ENCODE measurements around the gene SYNGR2. TPM values are rescaled to one million over a fixed set of nuclear protein-coding genes. Genes with fewer than 3 reads are reported as not detected.
A peak's percentile ranks its signal among the peaks of the same experiment; 100 is the strongest.

Gene SYNGR2
- total RNA-seq, 1 donor from 2014 or later = 57.6 TPM

DNA sequence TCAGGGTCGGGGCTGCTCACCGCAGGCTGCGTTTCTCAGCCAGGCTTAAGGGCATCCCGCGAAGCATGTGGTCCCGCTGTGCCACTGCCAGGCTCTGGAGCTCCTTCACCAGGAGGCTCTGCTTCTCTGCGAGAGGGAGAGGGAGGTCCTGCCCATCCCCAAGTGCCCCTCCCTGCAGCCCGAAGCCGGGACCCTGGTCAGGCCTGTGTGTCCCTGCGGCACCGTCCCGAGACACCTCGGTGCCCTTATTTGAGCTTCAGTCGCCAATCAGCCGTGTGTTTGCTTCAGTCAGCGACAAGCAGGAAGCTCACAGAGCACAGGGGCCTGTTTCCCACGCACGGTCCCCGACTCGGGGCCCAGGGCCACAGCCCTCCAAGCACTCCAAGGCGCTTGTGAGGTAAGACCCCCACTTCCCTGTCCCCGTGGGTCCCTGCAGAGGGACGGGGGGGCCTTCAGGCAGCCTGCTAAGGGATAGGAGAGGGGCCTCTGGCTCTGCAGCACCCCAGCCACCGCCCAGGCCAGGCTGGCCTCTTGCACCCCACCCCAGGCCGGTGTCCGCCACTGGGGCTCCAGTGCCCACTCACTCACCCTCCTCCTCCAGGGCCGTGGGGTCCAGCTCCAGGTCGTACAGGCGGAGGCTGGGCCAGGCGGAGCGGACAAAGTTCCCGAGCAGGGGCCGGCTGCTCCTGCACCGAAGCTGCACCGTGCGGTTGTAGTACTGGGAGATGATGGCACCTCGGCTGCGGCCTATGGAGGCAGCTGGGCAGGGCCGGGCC, 43.1 kb upstream of the SYNGR2 start:
- Mint-ChIP-seq H3K36me3 (ENCODE audit: low read depth) (peaks cover 2% of the 10 kb centered on the region), H3K4me1 (ENCODE audit: low read depth) (peaks cover 12% of the 10 kb centered on the region), H3K9me3 (ENCODE audit: low read depth) (no peaks in the 10 kb centered on the region), H3K4me3 (ENCODE audit: unreplicated experiment) (no peak overlapping the region), H3K27ac (ENCODE audit: unreplicated experiment) (no peak overlapping the region), H3K27me3 (ENCODE audit: low read depth) (no peaks in the 10 kb centered on the region)
- DNase-seq (ENCODE audit: low spot score) = no peak
- TF ChIP-seq, protein P1, sequence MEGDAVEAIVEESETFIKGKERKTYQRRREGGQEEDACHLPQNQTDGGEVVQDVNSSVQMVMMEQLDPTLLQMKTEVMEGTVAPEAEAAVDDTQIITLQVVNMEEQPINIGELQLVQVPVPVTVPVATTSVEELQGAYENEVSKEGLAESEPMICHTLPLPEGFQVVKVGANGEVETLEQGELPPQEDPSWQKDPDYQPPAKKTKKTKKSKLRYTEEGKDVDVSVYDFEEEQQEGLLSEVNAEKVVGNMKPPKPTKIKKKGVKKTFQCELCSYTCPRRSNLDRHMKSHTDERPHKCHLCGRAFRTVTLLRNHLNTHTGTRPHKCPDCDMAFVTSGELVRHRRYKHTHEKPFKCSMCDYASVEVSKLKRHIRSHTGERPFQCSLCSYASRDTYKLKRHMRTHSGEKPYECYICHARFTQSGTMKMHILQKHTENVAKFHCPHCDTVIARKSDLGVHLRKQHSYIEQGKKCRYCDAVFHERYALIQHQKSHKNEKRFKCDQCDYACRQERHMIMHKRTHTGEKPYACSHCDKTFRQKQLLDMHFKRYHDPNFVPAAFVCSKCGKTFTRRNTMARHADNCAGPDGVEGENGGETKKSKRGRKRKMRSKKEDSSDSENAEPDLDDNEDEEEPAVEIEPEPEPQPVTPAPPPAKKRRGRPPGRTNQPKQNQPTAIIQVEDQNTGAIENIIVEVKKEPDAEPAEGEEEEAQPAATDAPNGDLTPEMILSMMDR (IDR thresholded peaks at IDR 0.05) = no peak

DNA sequence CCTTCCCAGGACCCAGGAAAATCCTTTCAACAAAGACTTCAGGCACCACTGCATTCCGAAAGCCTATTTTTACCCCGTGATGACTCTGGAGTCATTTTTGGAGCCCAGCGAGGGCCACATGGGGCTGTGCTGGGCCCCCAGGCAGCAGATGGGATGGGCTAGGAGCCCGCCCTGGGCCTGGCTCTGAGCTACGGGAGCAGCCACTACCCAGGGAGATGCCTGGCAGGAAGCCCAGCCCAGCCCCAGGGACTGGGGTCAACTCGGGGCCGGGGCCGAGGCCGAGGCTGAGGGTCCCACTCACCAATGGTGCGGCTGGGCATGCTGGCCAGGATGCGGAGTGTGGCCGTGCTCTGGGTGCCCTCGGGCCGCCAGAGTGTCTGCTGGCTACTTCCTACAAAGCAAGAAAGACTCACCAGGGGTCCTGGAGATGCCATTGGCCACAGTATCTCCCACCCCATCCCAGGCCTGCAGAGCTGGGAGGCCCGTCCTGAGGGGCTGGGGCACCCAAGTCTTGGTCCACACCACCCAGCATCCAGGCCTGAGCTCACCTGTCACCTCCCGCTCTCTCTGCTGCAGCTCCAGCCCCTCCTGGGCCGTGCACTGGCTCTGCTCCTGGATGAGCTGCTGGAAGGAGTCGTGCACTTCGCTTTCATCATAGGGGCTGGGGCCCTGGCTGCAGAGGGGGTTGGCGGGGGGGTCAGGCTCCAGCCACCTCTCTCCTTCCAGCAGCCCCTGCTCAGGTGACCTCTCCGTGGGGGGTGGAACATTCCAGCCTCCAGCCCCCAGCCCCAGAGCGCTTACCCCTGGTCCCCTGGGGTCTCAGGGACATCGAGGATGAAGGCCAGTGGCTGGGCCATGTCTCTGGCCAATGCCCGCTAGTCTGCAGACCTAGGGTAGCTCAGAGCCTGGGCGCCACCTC, 42.1 kb upstream of the SYNGR2 start:
- Mint-ChIP-seq H3K36me3 (ENCODE audit: low read depth) (peaks cover 2% of the 10 kb centered on the region), H3K27ac (ENCODE audit: unreplicated experiment) (no peak overlapping the region), H3K9me3 (ENCODE audit: low read depth) (no peaks in the 10 kb centered on the region), H3K4me3 (ENCODE audit: unreplicated experiment) (peak overlapping the region; percentile 9), H3K27me3 (ENCODE audit: low read depth) (no peaks in the 10 kb centered on the region), H3K4me1 (ENCODE audit: low read depth) (peaks cover 12% of the 10 kb centered on the region)
- TF ChIP-seq, protein P1 (IDR thresholded peaks at IDR 0.05) = no peak
- DNase-seq (ENCODE audit: low spot score) = no peak

DNA sequence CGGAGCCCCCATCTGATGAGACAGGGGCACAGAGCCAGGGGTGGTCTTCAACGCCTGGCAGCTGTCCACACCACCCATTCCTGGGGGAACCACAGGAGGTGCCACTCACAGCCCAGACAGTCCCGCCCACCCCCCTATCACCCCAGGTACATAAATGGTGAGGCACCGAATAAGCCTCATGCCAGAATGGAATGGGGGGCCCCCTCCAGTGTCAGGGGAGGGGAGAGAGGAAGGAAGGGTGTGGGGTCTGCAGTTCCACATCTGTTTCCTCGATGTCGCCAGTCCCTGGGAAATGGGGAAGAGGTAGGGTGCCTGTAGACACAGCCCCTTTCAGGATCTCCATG, 41.5 kb upstream of the SYNGR2 start:
- DNase-seq (ENCODE audit: low spot score) = no peak
- Mint-ChIP-seq H3K36me3 (ENCODE audit: low read depth) (peaks cover 2% of the 10 kb centered on the region), H3K4me1 (ENCODE audit: low read depth) (peaks cover 12% of the 10 kb centered on the region), H3K4me3 (ENCODE audit: unreplicated experiment) (peak overlapping the region; percentile 77), H3K27me3 (ENCODE audit: low read depth) (no peaks in the 10 kb centered on the region), H3K27ac (ENCODE audit: unreplicated experiment) (no peak overlapping the region), H3K9me3 (ENCODE audit: low read depth) (no peaks in the 10 kb centered on the region)
- TF ChIP-seq, protein P1 (IDR thresholded peaks at IDR 0.05) = no peak

DNA sequence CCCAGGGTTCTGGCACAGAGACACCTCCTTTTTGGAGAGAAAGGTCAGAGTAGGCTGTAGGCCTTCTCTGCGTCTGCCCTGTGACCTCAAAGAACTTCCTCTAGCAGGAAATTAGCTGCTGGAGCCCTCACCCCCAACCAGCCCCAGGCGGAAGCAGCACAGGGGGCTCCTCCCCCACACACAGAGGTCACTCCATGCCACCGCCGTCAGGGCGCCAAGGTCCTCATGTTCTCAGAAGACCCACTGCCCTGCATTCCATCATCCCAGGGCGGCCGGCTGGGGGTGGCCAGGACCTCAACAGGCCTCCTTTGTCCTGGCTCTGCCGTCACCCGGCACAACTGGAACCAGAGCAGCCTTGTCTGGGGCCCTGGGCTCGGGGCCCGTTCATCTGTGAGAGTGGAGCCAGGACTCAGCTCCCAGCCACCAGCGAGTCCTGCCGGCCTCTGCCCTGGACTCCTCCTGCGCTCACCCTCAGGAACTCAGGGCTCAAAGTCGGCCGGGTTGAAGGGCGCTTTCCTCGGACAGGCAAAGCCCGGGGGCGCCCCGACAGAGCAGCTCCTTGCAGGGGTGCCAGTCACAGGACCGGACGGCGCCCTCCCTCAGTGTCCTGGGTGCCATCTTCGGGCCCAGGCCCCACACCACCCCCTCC, 41.0 kb upstream of the SYNGR2 start:
- H3K4me3 Mint-ChIP-seq (ENCODE audit: unreplicated experiment) = peak overlapping the region; percentile 77
- H3K36me3 Mint-ChIP-seq (ENCODE audit: low read depth) = peaks cover 2% of the 10 kb centered on the region
- H3K4me1 Mint-ChIP-seq (ENCODE audit: low read depth) = peaks cover 12% of the 10 kb centered on the region
- TF ChIP-seq, protein P1 (IDR thresholded peaks at IDR 0.05) = no peak
- H3K9me3 Mint-ChIP-seq (ENCODE audit: low read depth) = no peaks in the 10 kb centered on the region
- no peaks in the 10 kb centered on the region for H3K27me3 Mint-ChIP-seq (ENCODE audit: low read depth)
- no peak for DNase-seq (ENCODE audit: low spot score)
- H3K27ac Mint-ChIP-seq (ENCODE audit: unreplicated experiment) = peak overlapping the region; percentile 36
